Activated naive CD4-positive, alpha-beta T cell treated with anti-CD3 and anti-CD28 coated beads, Interleukin-2, amount 50 U/mL, for 24 hours (primary cell): Measurements from ENCODE around the gene RNASE13.

ENCODE experiments used
- H3K27ac Mint-ChIP-seq: one replicate; pipeline ENCODE4 v1.8.0; 2021; ENCODE audit warnings: mild to moderate bottlenecking, mixed read lengths
- H3K27me3 Mint-ChIP-seq: one replicate; pipeline ENCODE4 v1.8.0; 2021; ENCODE audit warnings: mixed read lengths
- H3K36me3 Mint-ChIP-seq: one replicate; pipeline ENCODE4 v1.8.0; 2021; ENCODE audit warnings: mixed read lengths
- H3K4me1 Mint-ChIP-seq: one replicate; pipeline ENCODE4 v1.8.0; 2021; ENCODE audit warnings: mixed read lengths
- H3K4me3 Mint-ChIP-seq: one replicate; pipeline ENCODE4 v1.8.0; 2021; ENCODE audit warnings: mild to moderate bottlenecking, mixed read lengths
- H3K9me3 Mint-ChIP-seq: one replicate; pipeline ENCODE4 v1.8.0; 2021; ENCODE audit warnings: mixed read lengths

RNASE13 gene

DNA sequence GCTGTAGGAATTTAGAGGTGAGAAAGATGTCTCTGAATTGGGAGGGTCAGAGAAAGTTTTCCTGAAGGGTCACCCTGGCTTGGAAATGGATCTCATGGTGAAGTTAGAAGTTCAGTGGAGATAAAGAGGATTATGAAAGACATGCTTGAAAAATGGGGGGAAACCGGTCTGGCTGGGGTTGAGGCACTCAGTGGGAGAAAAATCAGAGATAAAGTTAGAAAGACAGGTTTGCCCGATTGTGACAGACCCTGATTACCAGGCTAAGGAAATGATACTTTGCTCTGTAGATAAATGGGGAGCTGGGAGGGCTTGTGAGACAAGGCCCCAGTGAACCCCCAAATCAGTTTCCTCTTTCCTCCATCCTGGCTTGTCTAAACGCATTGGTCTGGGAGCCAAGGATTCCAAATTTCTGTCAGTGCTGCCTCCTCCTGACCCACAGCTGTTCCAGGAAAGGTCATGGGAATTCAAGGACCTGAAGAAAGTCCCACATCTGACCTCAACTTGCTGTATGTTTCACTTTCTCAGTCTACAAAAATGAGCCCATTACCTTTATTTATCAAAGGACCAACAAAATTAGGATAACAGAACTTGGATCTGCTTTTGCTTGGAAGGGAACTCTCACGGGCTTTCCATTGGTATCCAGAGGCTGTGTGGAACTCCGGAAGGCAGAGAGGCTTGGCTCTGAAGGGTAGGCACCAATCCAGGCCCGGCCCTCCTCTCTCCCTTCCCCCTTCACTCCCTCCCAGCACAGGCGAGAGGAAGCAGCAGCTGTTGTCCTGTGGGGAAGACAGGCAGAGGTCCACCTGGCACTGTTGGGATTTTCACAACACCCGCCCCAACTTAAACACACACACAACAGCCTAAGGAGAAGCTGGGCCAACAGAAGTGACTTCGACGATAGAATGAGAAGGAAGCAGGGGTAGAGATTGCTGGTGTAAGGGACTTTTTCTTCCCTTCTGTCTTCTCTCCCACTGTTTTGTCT is 4.1 kb upstream of the RNASE13 start:
- Mint-ChIP-seq H3K9me3 (no peaks in the 10 kb centered on the region), H3K27ac (no peak overlapping the region), H3K4me3 (no peak overlapping the region), H3K4me1 (no peaks in the 10 kb centered on the region), H3K27me3 (peaks cover 3% of the 10 kb centered on the region), H3K36me3 (no peaks in the 10 kb centered on the region)

DNA sequence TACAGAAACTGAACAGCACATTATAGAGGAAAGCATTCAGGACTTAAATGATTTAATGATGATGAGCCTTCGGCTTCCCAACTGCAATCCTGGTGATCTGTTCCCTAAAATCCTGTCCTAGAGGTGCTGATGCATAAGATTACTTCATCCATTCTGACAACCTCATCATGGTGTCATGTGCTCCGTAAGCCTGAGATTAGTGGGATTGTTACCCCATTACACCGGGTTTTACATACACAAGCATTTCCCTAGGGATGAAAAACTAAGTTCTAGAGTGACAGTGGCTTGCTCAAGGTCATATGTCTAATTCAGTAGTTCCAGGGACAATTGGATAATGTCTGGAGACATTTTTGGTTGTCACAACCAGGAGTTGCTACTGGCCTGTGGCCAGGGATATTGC is 2.5 kb upstream of the RNASE13 start:
- Mint-ChIP-seq H3K27ac (no peak overlapping the region), H3K4me3 (no peak overlapping the region), H3K9me3 (no peaks in the 10 kb centered on the region), H3K36me3 (no peaks in the 10 kb centered on the region), H3K27me3 (no peaks in the 10 kb centered on the region), H3K4me1 (no peaks in the 10 kb centered on the region)

DNA sequence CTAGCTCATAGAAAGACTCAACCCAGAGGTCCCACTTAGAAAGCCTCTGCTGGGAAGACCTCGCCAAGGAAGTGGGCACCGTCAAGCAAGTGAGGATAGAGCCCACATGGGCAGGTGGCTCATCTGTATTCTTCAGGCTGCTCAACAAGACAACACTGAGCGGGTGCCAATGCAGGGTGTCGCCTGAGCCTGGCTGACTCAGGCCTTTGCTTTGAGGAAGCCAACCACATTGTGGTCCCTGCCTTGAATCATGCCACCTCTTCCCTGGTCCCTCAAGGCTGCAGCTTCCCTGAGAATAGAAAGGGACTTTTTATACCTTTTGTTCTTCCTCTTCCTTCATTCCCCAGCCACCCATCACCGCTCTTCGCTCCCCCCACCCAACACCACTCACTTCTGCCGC is 2.1 kb upstream of the RNASE13 start:
- Mint-ChIP-seq H3K4me3 (no peak overlapping the region), H3K36me3 (no peaks in the 10 kb centered on the region), H3K27ac (no peak overlapping the region), H3K27me3 (no peaks in the 10 kb centered on the region), H3K9me3 (no peaks in the 10 kb centered on the region), H3K4me1 (no peaks in the 10 kb centered on the region)

DNA sequence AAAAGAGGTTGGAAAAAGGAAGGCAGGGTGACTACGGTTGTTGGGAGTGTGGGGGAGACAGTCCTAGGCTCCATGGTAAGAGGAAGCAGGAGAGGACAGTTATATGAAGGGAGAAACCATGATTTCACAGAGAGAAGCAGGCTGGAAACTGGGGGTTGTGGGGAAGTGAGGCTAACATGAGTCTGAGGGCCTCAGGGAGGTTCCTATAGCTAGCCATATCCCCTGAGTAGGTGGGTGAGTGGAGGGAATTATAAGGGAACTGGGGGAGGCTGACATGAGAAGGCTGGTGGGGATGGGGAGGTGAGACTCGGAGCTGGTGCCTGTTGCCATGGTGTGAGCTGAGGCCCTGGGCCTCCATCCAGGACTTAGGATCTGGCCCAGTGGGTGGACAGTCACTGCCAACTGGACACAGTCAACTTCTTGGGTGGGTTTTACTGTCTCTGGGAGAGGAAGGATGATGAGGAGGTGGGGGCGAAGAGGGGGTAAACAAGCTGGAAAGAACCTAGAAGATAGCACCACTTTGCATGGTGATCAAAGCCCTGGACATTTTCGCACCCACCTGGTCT is 1.4 kb downstream of the RNASE13 start:
- Mint-ChIP-seq H3K27me3 (no peaks in the 10 kb centered on the region), H3K4me3 (no peak overlapping the region), H3K27ac (no peak overlapping the region), H3K9me3 (no peaks in the 10 kb centered on the region), H3K36me3 (no peaks in the 10 kb centered on the region), H3K4me1 (no peaks in the 10 kb centered on the region)

DNA sequence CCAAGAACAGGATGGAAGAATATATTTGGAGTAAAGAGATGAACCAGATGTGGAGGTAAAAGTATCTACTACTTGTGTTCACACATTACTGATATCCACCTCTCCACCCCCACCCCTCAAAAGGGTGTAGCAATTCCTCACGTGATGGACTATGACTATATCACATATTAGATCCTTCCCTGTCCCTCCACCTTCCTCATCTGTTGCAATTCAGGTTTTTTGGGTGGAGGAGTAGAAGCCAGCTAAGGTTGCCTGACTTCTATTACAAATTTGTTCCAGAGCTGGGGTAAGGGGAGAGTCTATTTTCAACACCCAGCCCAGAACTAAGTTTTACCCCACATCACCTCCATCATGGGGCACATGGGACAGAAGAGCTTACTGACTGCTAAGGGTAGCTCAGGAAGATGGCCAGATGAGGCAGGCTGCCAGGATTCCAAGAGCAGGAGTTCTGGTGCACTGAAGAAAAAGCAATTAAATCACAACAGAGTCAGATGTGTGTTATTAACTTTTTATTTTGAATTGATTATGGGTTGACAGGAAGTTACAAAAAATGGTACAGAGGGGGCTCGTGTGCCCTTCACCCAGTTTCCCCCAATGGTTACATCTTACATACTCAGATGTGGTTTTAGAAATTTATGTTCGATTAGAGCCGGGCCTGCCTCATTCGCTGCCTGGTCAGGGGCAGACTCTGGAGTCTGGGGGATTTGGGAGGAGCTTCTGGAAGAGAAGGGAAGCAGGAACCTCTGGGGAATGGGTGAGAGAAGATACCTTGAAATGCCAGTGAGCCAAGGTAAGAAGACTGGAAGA is 2.1 kb downstream of the RNASE13 start:
- Mint-ChIP-seq H3K27me3 (no peaks in the 10 kb centered on the region), H3K4me3 (no peak overlapping the region), H3K4me1 (no peaks in the 10 kb centered on the region), H3K27ac (no peak overlapping the region), H3K36me3 (no peaks in the 10 kb centered on the region), H3K9me3 (no peaks in the 10 kb centered on the region)

DNA sequence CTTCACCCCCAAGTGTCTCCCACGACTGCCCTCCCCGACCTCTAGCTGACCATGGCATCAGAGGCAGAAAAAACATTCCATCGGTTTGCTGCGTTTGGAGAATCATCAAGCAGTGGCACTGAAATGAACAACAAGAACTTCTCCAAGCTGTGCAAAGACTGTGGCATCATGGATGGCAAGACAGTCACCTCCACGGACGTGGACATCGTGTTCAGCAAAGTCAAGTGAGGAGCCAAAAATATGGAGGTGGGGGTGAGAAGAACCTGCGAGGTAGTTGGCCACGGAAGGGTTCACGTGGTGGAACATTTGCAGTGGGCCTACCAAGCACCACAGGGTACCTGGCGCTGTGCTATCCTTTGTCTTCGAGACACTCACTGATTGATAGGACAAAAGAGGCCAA is 4.1 kb downstream of the RNASE13 start:
- no peaks in the 10 kb centered on the region for H3K36me3 Mint-ChIP-seq
- H3K4me3 Mint-ChIP-seq = no peak overlapping the region
- no peak overlapping the region for H3K27ac Mint-ChIP-seq
- H3K4me1 Mint-ChIP-seq = no peaks in the 10 kb centered on the region
- no peaks in the 10 kb centered on the region for H3K9me3 Mint-ChIP-seq
- no peaks in the 10 kb centered on the region for H3K27me3 Mint-ChIP-seq

DNA sequence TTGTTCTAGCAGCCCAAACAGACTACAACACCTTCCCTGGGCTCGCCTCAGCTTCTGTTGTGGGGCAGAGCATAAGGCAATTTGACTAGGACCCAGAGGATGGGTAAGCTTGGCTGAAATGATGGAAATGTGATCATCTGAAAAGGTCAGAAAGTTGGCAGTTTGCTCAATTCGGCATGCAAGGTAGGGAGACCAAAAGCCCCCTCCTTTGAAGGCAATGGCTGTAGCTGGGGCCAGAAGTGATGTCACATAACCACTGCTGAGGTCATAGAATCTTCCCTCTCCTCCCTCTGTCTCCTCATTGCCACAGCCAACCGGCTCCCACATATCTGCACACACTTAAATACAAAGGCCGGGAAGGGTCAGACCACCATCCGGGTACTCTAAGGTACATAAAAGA is 4.7 kb downstream of the RNASE13 start, which contains the start of gene TPPP2:
Gene TPPP2 (plus strand): TSS at position 301 of the 400 bp plus-strand sequence. CDS start 365 bp downstream, outside the sequence.
- H3K4me3 Mint-ChIP-seq = no peak within 1 kb of the TSS
- no peaks in the 10 kb centered on the region for H3K36me3 Mint-ChIP-seq
- H3K4me1 Mint-ChIP-seq = no peaks in the 10 kb centered on the region
- no peaks in the 10 kb centered on the region for H3K9me3 Mint-ChIP-seq
- no peaks in the 10 kb centered on the region for H3K27me3 Mint-ChIP-seq
- no peak within 1 kb of the TSS for H3K27ac Mint-ChIP-seq

DNA sequence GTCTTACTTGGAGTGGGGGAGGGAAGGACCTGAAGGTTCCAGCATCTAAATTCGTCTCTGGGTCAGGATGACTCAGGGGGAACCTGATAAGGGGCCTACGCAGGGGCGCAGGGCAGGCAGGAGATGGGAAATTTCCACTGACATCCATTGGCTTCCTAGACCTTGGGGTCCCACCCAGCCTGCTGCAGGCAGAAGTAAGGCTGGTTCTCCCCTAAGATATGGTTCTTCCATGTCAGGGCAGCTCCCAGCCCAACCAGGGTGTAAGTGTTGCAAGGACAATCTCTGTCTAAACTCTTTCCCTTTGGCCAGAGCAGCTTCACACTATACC is 7.7 kb downstream of the RNASE13 start:
- no peak overlapping the region for H3K4me3 Mint-ChIP-seq
- no peaks in the 10 kb centered on the region for H3K9me3 Mint-ChIP-seq
- peaks cover 16% of the 10 kb centered on the region for H3K4me1 Mint-ChIP-seq
- no peaks in the 10 kb centered on the region for H3K36me3 Mint-ChIP-seq
- H3K27ac Mint-ChIP-seq = no peak overlapping the region
- H3K27me3 Mint-ChIP-seq = no peaks in the 10 kb centered on the region

DNA sequence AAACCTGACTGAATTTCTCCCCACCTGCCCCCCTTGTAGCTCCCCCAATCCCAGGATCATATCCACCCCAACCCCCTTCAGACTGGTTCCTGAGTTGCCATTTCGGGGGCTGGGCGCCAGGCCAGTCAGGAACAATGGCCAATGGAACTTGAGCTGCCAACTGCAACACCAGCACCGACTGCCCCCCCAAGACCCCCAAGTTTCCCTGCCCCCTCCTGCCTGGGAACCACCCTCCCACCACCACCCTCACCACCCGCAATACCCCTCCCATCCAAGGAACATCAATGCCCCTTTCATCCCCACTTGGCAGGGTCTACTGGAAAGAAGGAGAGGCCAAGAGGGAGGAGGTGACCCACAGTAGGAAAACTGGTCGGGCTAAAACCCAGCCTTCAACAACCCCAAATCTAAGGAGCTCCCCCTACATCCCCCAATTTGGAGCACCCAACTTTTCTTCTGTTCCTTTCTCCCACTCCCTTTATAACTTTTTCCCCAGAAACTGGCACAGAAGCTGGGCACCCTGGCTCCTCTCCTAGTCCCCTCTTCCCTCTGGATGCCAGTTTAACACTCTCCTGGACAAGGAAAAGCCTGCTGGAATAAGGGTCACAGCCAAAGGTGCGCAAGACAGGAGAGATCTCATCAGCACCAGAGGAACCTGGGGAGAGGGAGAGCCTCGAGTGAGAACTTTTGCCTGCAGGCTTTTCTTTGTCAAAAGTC is 8.2 kb downstream of the RNASE13 start:
- no peak overlapping the region for H3K27ac Mint-ChIP-seq

DNA sequence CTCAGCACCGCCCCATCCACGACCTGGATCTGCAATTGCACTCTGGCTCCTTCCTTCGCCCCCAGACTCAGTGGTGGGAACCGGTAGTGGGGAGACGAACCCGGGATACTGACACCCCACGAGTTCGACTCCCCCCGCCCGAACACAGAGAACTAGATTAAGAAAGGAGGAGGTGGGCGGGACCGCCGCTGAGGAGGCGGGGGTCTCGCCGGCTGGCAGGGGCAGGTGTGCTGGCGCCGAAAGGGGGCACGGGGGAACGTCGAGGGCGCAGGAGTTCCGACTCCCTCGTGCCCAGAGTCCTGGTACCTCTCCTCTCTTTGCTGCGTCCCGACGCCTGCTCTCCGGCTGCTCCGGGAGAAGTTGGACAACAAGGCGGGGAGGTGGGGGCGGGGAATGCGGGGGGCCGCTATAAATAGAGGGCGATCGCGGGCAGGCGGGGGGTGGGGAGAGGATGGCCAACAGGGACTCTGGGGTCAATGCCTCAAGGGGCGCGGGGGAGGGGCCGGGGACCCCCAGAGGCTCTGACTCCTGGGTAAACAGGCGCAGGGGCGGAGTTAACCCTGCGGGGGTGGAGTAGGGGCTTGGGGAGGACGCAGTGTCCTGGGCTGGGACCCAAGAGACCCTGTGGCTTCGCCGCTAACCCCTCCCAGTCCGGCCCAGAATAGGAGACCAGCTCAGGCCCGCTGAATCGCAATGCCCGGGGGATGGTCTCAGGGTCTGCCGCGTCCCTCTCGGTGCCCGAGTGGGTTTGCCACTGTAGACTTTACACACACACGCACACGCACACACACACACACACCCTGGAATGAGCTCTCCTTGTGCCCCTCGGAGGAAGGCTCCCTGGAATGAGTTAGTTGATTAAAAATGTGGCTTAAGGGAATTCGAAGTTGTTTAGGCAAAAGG is 9.0 kb downstream of the RNASE13 start:
- H3K27me3 Mint-ChIP-seq = no peaks in the 10 kb centered on the region
- no peaks in the 10 kb centered on the region for H3K9me3 Mint-ChIP-seq
- peaks cover 16% of the 10 kb centered on the region for H3K4me1 Mint-ChIP-seq
- H3K4me3 Mint-ChIP-seq = peak overlapping the region; percentile 86
- no peak overlapping the region for H3K27ac Mint-ChIP-seq
- H3K36me3 Mint-ChIP-seq = no peaks in the 10 kb centered on the region

More for the DNA sequence above, 8.2 kb downstream of the RNASE13 start:
- H3K4me3 Mint-ChIP-seq = no peak overlapping the region
- no peaks in the 10 kb centered on the region for H3K27me3 Mint-ChIP-seq
- H3K36me3 Mint-ChIP-seq = no peaks in the 10 kb centered on the region
- H3K9me3 Mint-ChIP-seq = no peaks in the 10 kb centered on the region
- H3K4me1 Mint-ChIP-seq = peaks cover 16% of the 10 kb centered on the region

DNA sequence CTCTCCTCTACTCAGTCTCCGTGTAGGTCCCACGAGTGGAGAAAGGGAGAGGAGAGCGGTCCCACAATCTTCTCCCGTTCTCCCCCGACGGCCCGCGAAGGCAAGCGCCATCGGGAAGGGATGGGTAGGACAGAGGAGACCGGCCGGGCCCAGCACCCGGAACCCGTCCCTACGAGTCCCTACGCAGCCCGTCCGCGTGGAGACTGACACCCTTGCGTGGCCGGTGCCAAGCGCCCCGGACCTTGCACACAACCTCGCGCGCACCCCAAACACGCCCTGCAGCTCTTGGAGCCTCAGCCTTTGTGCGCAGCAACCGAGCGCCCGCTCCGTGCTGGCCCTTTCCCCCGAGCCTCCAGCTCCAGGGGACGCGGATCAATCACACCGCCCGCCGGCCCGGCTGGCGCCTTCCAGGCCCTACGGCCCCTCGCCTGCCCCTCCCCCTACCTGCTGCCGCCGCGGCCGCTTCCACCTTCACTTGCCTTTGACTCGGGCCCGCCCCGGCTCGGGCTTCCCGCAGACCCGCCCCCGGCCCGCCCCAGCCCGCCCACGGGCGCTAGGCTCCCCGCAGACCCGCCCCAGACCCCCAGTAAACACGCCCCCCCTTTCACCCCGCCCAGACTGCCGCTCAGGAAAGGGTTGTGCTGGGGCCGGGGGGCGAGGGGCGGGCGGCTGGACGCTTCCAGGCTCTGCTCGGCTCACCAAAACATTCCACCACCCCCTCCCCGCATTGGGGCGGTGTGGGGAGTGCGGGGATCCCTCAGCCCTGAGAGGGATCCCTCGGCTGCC is 9.8 kb downstream of the RNASE13 start, which contains the start of gene NDRG2:
Gene NDRG2 (minus strand): TSS at position 477 of the 786 bp plus-strand sequence. CDS start 1,746 bp downstream, outside the sequence.
- H3K4me1 Mint-ChIP-seq = peaks cover 16% of the 10 kb centered on the region
- H3K4me3 Mint-ChIP-seq = peak within 1 kb of the TSS; percentile 86
- H3K27me3 Mint-ChIP-seq = no peaks in the 10 kb centered on the region
- H3K27ac Mint-ChIP-seq = no peak within 1 kb of the TSS
- no peaks in the 10 kb centered on the region for H3K36me3 Mint-ChIP-seq
- H3K9me3 Mint-ChIP-seq = no peaks in the 10 kb centered on the region

DNA sequence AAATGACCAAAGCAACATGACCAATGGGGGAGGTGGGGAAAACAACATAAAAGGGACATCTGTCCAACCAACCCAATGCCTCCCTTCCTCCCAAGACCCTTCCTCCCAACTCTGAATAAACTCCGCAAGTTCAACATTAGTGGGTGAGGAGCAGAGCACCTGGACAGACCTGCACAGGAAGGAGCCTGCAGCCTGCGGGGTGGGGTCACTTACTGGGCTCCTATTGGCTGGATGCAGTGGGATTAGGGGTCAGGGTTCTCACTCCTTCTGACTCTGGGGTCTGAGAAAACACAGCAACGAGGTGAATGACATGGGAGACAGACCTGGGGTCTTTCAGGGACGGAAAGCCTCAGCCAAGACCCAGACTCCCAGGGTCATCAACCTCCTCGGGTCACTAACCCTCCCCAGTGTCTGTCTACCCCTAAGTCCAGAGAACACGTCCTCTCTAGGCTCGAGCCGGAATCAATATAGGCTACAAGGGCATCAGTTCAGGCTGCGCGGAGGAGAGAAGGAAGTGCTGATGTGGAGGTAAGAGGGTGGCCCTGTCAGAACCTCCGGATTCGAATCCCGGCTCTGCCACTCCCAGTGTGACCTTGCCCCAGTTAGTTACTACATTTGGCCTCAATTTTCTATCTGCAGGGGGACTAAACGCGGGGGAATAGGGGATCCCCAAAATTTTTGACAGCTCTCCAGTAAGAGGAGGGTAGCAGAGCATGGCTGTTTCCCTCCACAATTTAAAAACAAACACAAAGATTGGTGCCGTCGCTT is 10.6 kb downstream of the RNASE13 start:
- H3K4me3 Mint-ChIP-seq = peak overlapping the region; percentile 86
- H3K27ac Mint-ChIP-seq = no peak overlapping the region
- peaks cover 3% of the 10 kb centered on the region for H3K36me3 Mint-ChIP-seq
- H3K9me3 Mint-ChIP-seq = no peaks in the 10 kb centered on the region
- no peaks in the 10 kb centered on the region for H3K27me3 Mint-ChIP-seq
- H3K4me1 Mint-ChIP-seq = peaks cover 16% of the 10 kb centered on the region

DNA sequence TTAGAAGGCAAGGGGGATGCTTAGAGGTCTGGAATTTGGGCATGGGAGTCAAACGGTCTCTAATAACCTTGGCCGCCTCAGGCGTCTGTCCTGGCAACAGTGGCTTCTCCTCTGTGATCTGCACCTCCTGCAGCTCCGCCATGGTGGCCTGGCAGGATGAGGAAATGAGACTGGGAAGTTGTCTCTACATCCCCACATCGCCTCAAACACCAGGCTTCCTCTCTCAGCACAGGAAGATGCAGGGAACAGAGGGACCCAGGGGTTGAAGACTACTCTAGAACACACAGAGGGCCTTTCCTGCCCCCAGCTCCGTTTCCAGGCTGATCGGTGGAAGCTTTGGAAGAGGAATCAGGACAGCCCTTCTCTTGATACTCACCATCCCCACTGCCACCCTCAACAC is 11.4 kb downstream of the RNASE13 start:
- no peaks in the 10 kb centered on the region for H3K27me3 Mint-ChIP-seq
- H3K4me3 Mint-ChIP-seq = peak overlapping the region; percentile 42
- H3K36me3 Mint-ChIP-seq = peaks cover 3% of the 10 kb centered on the region
- H3K9me3 Mint-ChIP-seq = no peaks in the 10 kb centered on the region
- peaks cover 16% of the 10 kb centered on the region for H3K4me1 Mint-ChIP-seq
- H3K27ac Mint-ChIP-seq = no peak overlapping the region
